Ishikawa (cell line): Measurements from ENCODE around the gene COL9A2.

ENCODE experiments used
- CEBPB ChIP-seq: IDR thresholded peaks from 2 replicates; pipeline ENCODE4 v1.6.1; 2012
- CREB1 ChIP-seq: IDR thresholded peaks from 2 replicates; pipeline ENCODE4 v1.6.1; 2012; ENCODE audit warnings: low read depth
- EP300 ChIP-seq: IDR thresholded peaks from 2 replicates; pipeline ENCODE4 v1.6.1; 2012; ENCODE audit warnings: borderline replicate concordance
- RAD21 ChIP-seq: IDR thresholded peaks from 2 replicates; pipeline ENCODE4 v1.6.1; 2012; ENCODE audit warnings: low read depth
- TAF1 ChIP-seq: IDR thresholded peaks from 2 replicates; pipeline ENCODE4 v1.6.1; 2012; ENCODE audit warnings: low read depth, mild to moderate bottlenecking
- TEAD4 ChIP-seq: IDR thresholded peaks from 2 replicates; pipeline ENCODE4 v1.6.1; 2012
- YY1 ChIP-seq: IDR thresholded peaks from 2 replicates; pipeline ENCODE4 v1.6.1; 2012; ENCODE audit warnings: low read depth
- ZBTB7A ChIP-seq: IDR thresholded peaks from 2 replicates; pipeline ENCODE4 v1.6.1; 2012; ENCODE audit warnings: low read depth
- TF ChIP-seq, protein P1 (sequence below): IDR thresholded peaks from 2 replicates; pipeline ENCODE4 v1.6.1; 2012; ENCODE audit warnings: low read depth, mild to moderate bottlenecking
- TF ChIP-seq, protein P2 (sequence below): IDR thresholded peaks from 2 replicates; pipeline ENCODE4 v1.6.1; 2012

DNA sequence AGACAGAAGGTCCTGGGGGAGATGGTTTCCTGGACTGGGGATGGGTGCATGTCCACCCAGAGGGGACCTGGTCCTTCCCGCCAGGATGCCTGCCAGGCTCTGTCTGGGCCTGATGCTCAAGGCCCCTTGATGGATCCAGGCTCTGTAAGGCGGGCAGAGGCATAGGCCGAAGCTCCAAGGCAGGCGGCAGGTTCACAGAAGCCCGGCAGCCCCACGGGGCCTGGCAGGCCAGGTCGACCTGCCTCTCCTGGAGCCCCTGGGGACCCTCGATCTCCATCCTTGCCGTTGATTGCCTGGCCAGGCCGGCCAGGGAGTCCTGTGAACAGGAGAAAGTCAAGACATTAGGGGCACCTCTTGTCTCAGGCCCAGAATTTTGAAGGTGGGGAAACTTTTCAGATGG is 16.0 kb downstream of the COL9A2 start:
- TF ChIP-seq ZBTB7A = no peak
- TF ChIP-seq TEAD4 = no peak
- TF ChIP-seq, protein P1, sequence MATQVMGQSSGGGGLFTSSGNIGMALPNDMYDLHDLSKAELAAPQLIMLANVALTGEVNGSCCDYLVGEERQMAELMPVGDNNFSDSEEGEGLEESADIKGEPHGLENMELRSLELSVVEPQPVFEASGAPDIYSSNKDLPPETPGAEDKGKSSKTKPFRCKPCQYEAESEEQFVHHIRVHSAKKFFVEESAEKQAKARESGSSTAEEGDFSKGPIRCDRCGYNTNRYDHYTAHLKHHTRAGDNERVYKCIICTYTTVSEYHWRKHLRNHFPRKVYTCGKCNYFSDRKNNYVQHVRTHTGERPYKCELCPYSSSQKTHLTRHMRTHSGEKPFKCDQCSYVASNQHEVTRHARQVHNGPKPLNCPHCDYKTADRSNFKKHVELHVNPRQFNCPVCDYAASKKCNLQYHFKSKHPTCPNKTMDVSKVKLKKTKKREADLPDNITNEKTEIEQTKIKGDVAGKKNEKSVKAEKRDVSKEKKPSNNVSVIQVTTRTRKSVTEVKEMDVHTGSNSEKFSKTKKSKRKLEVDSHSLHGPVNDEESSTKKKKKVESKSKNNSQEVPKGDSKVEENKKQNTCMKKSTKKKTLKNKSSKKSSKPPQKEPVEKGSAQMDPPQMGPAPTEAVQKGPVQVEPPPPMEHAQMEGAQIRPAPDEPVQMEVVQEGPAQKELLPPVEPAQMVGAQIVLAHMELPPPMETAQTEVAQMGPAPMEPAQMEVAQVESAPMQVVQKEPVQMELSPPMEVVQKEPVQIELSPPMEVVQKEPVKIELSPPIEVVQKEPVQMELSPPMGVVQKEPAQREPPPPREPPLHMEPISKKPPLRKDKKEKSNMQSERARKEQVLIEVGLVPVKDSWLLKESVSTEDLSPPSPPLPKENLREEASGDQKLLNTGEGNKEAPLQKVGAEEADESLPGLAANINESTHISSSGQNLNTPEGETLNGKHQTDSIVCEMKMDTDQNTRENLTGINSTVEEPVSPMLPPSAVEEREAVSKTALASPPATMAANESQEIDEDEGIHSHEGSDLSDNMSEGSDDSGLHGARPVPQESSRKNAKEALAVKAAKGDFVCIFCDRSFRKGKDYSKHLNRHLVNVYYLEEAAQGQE = no peak
- TF ChIP-seq, protein P2, sequence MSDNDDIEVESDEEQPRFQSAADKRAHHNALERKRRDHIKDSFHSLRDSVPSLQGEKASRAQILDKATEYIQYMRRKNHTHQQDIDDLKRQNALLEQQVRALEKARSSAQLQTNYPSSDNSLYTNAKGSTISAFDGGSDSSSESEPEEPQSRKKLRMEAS = no peak
- no peak for TF ChIP-seq TAF1
- TF ChIP-seq CREB1 = no peak
- TF ChIP-seq CEBPB = no peak
- TF ChIP-seq EP300 = no peak
- no peak for TF ChIP-seq RAD21
- TF ChIP-seq YY1 = no peak
